ENCODE measurements around the gene LYZL4.

GRCh38 chr3:42430781-42431532, 20.5 kb upstream of the LYZL4 start:
- TF ChIP-seq, protein P1, sequence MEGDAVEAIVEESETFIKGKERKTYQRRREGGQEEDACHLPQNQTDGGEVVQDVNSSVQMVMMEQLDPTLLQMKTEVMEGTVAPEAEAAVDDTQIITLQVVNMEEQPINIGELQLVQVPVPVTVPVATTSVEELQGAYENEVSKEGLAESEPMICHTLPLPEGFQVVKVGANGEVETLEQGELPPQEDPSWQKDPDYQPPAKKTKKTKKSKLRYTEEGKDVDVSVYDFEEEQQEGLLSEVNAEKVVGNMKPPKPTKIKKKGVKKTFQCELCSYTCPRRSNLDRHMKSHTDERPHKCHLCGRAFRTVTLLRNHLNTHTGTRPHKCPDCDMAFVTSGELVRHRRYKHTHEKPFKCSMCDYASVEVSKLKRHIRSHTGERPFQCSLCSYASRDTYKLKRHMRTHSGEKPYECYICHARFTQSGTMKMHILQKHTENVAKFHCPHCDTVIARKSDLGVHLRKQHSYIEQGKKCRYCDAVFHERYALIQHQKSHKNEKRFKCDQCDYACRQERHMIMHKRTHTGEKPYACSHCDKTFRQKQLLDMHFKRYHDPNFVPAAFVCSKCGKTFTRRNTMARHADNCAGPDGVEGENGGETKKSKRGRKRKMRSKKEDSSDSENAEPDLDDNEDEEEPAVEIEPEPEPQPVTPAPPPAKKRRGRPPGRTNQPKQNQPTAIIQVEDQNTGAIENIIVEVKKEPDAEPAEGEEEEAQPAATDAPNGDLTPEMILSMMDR (CRISPR knock-in tag; IDR thresholded peaks at IDR 0.05): no peak
- TF ChIP-seq TAF15 (IDR thresholded peaks at IDR 0.05; ENCODE audit: low read depth, low read length, poor library complexity, severe bottlenecking) (no peak), ZFP1 (CRISPR knock-in tag; IDR thresholded peaks at IDR 0.05) (no peak), ZNF274 (CRISPR knock-in tag; IDR thresholded peaks at IDR 0.05) (no peak), DNMT1 (CRISPR knock-in tag; IDR thresholded peaks at IDR 0.05) (no peak), POLR2G (IDR thresholded peaks at IDR 0.05; ENCODE audit: low read depth, low read length) (no peak)
- TF ChIP-seq, protein P2, sequence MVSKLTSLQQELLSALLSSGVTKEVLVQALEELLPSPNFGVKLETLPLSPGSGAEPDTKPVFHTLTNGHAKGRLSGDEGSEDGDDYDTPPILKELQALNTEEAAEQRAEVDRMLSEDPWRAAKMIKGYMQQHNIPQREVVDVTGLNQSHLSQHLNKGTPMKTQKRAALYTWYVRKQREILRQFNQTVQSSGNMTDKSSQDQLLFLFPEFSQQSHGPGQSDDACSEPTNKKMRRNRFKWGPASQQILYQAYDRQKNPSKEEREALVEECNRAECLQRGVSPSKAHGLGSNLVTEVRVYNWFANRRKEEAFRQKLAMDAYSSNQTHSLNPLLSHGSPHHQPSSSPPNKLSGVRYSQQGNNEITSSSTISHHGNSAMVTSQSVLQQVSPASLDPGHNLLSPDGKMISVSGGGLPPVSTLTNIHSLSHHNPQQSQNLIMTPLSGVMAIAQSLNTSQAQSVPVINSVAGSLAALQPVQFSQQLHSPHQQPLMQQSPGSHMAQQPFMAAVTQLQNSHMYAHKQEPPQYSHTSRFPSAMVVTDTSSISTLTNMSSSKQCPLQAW (CRISPR knock-in tag; IDR thresholded peaks at IDR 0.05): no peak

Data from HepG2 (cell line).